ENCODE results near the gene TULP3.
A peak's percentile ranks its signal among the peaks of the same experiment; 100 is the strongest.

TULP3 gene

DNA sequence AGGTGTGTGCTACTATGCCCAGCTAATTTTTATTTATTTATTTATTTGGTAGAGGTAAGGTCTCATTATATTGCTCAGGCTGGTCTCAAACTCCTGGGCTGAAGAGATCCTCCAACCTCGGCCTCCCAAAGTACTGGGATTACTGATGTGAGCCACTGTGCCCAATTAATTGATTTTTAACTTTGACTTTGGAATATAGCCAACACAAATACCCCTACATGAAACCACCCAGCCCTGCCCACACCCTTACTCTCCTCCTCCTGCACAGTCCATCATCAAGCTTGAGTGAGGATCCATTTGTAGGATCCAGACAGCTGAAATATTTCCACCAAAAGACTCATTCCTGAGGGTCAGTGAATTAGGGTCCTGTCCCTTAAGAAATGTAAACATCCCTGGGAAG lies 65.2 kb downstream of the TULP3 start:
- no peak overlapping the region for H3K4me3 ChIP-seq (ENCODE audit: low read length)

DNA sequence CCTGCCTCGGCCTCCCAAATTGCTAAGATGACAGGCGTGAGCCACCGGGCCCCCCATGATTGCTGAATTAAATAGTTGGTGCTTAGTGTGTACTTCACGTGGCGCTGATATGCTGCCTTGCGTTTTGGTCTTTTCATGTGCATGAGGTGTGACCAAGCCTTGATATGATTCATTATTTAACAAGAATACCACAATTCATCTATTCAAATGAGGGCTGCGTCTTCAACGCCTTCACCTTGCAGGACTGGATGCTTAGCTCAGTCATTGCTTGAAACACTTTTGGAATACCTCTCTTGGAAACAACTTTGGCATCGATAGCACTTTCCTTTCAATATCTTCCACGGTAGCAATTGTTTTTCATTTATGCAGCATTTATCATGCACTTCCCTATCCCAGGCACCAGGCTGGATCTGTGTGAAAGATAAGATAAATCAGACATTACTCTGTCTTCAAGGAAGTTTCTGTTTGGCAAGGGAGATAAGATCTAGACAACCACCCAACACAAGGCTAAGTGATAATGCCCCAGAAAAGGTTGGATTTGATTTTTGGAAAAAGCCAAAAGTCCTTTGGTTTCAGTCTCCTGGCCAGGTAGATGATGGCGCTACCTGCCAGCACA lies 67.2 kb downstream of the TULP3 start:
- H3K9ac ChIP-seq (ENCODE audit: low read length): peak overlapping the region; percentile 58
- peaks cover 30% of the 10 kb centered on the region for H3K79me2 ChIP-seq (ENCODE audit: control insufficient read depth, insufficient read depth, low read length)
- H3K27me3 ChIP-seq (ENCODE audit: insufficient read depth, low read length, poor library complexity): no peaks in the 10 kb centered on the region
- no peak overlapping the region for H4K5ac ChIP-seq (ENCODE audit: low read length)
- H3K23ac ChIP-seq (ENCODE audit: low read length): no peak overlapping the region
- no peak for DNase-seq
- H2AK5ac ChIP-seq (ENCODE audit: low read length): no peak overlapping the region
- H2BK5ac ChIP-seq (ENCODE audit: low read length): no peak overlapping the region
- peak overlapping the region; percentile 80 for H3K56ac ChIP-seq (ENCODE audit: low read length)
- no peak overlapping the region for H2BK120ac ChIP-seq (ENCODE audit: low read depth, low read length)
- peak overlapping the region; percentile 97 for H3K18ac ChIP-seq (ENCODE audit: low read length)
- peak overlapping the region; percentile 89 for H3K27ac ChIP-seq (ENCODE audit: low read depth, low read length)
- H3K36me3 ChIP-seq (ENCODE audit: control insufficient read depth, insufficient read depth, low read length): no peaks in the 10 kb centered on the region
- peaks cover 12% of the 10 kb centered on the region for H3K4me1 ChIP-seq (ENCODE audit: control insufficient read depth, low read depth, low read length)
- peak overlapping the region; percentile 87 for H3K4me2 ChIP-seq (ENCODE audit: low read length)
- H4K8ac ChIP-seq (ENCODE audit: low read depth, low read length): no peak overlapping the region
- WGBS (ENCODE audit: extremely low coverage, insufficient coverage, low lambda C conversion rate): no CpG with 5 or more reads among the region's 11 CpGs
- H3K4ac ChIP-seq (ENCODE audit: low read depth, low read length): peak overlapping the region; percentile 7
- no peak overlapping the region for H3K4me3 ChIP-seq (ENCODE audit: low read length)
- no peaks in the 10 kb centered on the region for H3K79me1 ChIP-seq (ENCODE audit: low read length)
- no peak overlapping the region for H2BK15ac ChIP-seq (replicated peaks; ENCODE audit: low read depth)

More for the DNA sequence above, 65.2 kb downstream of the TULP3 start:
- no peak overlapping the region for H3K56ac ChIP-seq (ENCODE audit: low read length)
- H3K79me2 ChIP-seq (ENCODE audit: control insufficient read depth, insufficient read depth, low read length): peaks cover 15% of the 10 kb centered on the region
- no peak overlapping the region for H4K5ac ChIP-seq (ENCODE audit: low read length)
- no peak for DNase-seq
- no peak overlapping the region for H3K4ac ChIP-seq (ENCODE audit: low read depth, low read length)
- H3K27me3 ChIP-seq (ENCODE audit: insufficient read depth, low read length, poor library complexity): no peaks in the 10 kb centered on the region
- H3K23ac ChIP-seq (ENCODE audit: low read length): no peak overlapping the region
- H3K27ac ChIP-seq (ENCODE audit: low read depth, low read length): no peak overlapping the region
- no peak overlapping the region for H2BK5ac ChIP-seq (ENCODE audit: low read length)
- H3K79me1 ChIP-seq (ENCODE audit: low read length): no peaks in the 10 kb centered on the region
- H3K18ac ChIP-seq (ENCODE audit: low read length): no peak overlapping the region
- H4K8ac ChIP-seq (ENCODE audit: low read depth, low read length): no peak overlapping the region
- H3K4me1 ChIP-seq (ENCODE audit: control insufficient read depth, low read depth, low read length): peaks cover 9% of the 10 kb centered on the region
- WGBS (ENCODE audit: extremely low coverage, insufficient coverage, low lambda C conversion rate): no CpG with 5 or more reads among the region's 1 CpG
- no peaks in the 10 kb centered on the region for H3K36me3 ChIP-seq (ENCODE audit: control insufficient read depth, insufficient read depth, low read length)
- H2BK15ac ChIP-seq (replicated peaks; ENCODE audit: low read depth): no peak overlapping the region
- H3K9ac ChIP-seq (ENCODE audit: low read length): no peak overlapping the region
- H2BK120ac ChIP-seq (ENCODE audit: low read depth, low read length): no peak overlapping the region
- H2AK5ac ChIP-seq (ENCODE audit: low read length): no peak overlapping the region
- H3K4me2 ChIP-seq (ENCODE audit: low read length): no peak overlapping the region

DNA sequence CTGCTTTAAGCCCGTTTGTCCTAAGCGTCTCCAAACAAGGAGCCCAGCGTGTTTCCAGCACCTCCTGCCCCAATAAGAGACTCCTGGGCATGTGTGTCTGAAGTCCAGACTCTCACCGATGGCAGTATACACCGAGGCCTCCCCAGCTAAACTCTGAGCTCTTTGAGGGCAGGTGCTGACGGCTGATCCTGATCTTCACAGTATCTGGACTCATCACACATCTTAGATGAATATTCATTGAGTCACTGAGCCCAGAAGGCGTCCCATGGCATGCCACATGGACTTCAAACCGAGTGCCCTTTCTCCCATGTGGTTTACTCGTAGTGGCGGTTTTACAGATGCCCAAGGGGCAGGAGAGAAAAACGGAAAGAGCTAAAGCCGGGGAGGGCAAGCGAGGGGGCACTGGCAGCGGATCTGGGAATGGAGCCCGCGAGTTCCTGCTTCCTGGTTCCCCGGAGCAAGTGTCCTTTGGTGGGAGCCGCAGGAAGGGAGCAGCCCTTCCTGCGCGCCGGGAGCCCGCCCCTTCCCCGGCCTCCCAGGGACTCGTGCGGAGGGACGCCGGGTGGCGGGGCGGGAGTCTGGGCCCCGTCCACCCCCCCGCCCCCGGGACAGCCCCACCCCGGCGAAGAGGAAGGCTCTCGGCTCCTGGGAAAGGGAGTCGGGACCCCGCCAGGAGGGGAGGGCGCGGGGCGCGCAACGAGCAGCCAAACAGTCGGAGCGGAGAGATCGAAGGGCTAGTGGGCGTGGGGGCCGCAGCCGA lies 67.9 kb downstream of the TULP3 start:
- Histone ChIP-seq H2AK5ac (ENCODE audit: low read length) (no peak overlapping the region), H3K18ac (ENCODE audit: low read length) (peak overlapping the region; percentile 97), H3K56ac (ENCODE audit: low read length) (peak overlapping the region; percentile 80), H3K4me3 (ENCODE audit: low read length) (peak overlapping the region; percentile 40), H3K27ac (ENCODE audit: low read depth, low read length) (peak overlapping the region; percentile 89), H3K79me2 (ENCODE audit: control insufficient read depth, insufficient read depth, low read length) (peaks cover 34% of the 10 kb centered on the region), H4K5ac (ENCODE audit: low read length) (no peak overlapping the region), H4K8ac (ENCODE audit: low read depth, low read length) (no peak overlapping the region), H3K4me2 (ENCODE audit: low read length) (peak overlapping the region; percentile 87), H3K79me1 (ENCODE audit: low read length) (no peaks in the 10 kb centered on the region), H2BK5ac (ENCODE audit: low read length) (peak overlapping the region; percentile 0), H3K4me1 (ENCODE audit: control insufficient read depth, low read depth, low read length) (peaks cover 17% of the 10 kb centered on the region), H3K23ac (ENCODE audit: low read length) (no peak overlapping the region), H3K27me3 (ENCODE audit: insufficient read depth, low read length, poor library complexity) (no peaks in the 10 kb centered on the region), H3K36me3 (ENCODE audit: control insufficient read depth, insufficient read depth, low read length) (no peaks in the 10 kb centered on the region), H2BK120ac (ENCODE audit: low read depth, low read length) (peak overlapping the region; percentile 95), H2BK15ac (replicated peaks; ENCODE audit: low read depth) (peak overlapping the region; percentile 62), H3K9ac (ENCODE audit: low read length) (peak overlapping the region; percentile 63), H3K4ac (ENCODE audit: low read depth, low read length) (peak overlapping the region; percentile 88)
- DNase-seq: peak; percentile 86
- no CpG with 5 or more reads among the region's 48 CpGs for WGBS (ENCODE audit: extremely low coverage, insufficient coverage, low lambda C conversion rate)

DNA sequence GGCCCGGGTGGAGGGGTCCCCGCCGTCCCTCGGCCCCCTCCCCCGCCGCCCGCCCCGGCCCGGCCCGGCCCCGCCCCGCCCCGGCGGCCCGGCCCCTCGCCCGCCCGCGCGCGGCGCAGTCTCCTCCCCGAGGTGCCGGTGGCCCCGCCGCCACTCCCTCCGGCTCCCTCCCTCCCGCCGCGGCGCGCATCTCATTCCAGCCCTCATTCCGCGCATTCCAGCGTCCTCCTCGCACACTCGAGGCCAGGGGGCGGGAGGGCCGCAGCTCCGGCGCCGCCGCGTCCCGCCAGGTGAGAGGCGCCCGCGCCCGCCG lies 68.5 kb downstream of the TULP3 start, which contains the start of gene TEAD4:
Gene TEAD4 (plus strand): TSS at position 206 of the 313 bp plus-strand sequence.
- Histone ChIP-seq H3K4me2 (ENCODE audit: low read length) (peak within 1 kb of the TSS; percentile 91), H3K27me3 (ENCODE audit: insufficient read depth, low read length, poor library complexity) (no peaks in the 10 kb centered on the region)
- no CpG with 5 or more reads among the region's 50 CpGs for WGBS (ENCODE audit: extremely low coverage, insufficient coverage, low lambda C conversion rate)

DNA sequence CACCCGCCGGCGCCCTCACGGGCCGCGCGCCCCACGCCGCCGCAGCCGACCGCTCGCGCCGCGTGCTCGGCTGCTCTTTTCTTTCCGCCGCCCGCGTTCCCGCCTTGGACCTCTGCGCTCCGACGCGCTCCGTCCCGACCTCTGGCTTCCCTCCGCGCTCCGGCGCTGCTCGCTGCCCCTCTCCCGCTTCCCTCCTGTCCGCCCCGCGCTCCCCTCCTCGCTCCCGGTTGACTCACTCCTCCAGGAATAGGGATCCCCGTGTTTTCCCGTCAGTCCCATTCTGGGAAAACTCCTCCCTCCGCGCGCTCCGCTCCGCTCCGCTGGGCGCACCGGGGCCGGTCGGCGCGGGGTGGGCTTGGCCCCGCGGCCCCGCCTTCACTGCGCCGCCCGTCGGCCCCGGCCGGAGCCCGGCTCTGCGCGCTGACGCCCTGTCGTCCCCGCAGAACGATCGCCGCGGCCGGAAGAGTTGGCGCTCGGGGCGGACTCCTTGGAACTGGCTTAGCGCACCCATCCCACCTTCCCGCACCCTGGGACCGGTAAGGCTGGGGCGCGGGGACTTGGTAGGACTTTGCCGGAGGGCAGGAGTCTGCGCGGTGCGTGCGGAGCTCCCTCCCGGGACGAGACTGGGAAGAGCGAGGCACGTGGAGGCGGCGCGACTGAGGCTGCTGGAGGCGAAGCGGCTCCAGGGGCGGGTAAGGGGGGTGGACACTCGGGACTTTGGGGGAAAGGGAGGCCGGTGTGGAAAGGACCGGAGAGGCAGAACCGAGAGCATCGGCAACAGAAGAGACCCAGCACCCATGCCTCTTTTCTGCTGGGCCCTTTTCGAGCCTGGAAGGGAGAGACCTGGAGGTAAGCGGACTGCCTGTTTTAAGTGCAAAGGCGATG lies 69.1 kb downstream of the TULP3 start:
- H3K4me1 ChIP-seq (ENCODE audit: control insufficient read depth, low read depth, low read length): peaks cover 21% of the 10 kb centered on the region
- peak overlapping the region; percentile 99 for H3K27ac ChIP-seq (ENCODE audit: low read depth, low read length)
- H3K27me3 ChIP-seq (ENCODE audit: insufficient read depth, low read length, poor library complexity): no peaks in the 10 kb centered on the region
- H3K9ac ChIP-seq (ENCODE audit: low read length): peak overlapping the region; percentile 97
- no peaks in the 10 kb centered on the region for H3K79me1 ChIP-seq (ENCODE audit: low read length)
- DNase-seq: peak; percentile 52
- H2BK5ac ChIP-seq (ENCODE audit: low read length): peak overlapping the region; percentile 81
- peak overlapping the region; percentile 99 for H3K56ac ChIP-seq (ENCODE audit: low read length)
- no CpG with 5 or more reads among the region's 104 CpGs for WGBS (ENCODE audit: extremely low coverage, insufficient coverage, low lambda C conversion rate)
- peaks cover 40% of the 10 kb centered on the region for H3K79me2 ChIP-seq (ENCODE audit: control insufficient read depth, insufficient read depth, low read length)
- H3K4me3 ChIP-seq (ENCODE audit: low read length): peak overlapping the region; percentile 88
- peak overlapping the region; percentile 83 for H3K23ac ChIP-seq (ENCODE audit: low read length)
- peak overlapping the region; percentile 0 for H2BK120ac ChIP-seq (ENCODE audit: low read depth, low read length)
- no peaks in the 10 kb centered on the region for H3K36me3 ChIP-seq (ENCODE audit: control insufficient read depth, insufficient read depth, low read length)
- no peak overlapping the region for H2BK15ac ChIP-seq (replicated peaks; ENCODE audit: low read depth)
- H2AK5ac ChIP-seq (ENCODE audit: low read length): peak overlapping the region; percentile 64
- H3K4me2 ChIP-seq (ENCODE audit: low read length): peak overlapping the region; percentile 91
- H4K5ac ChIP-seq (ENCODE audit: low read length): no peak overlapping the region
- H4K8ac ChIP-seq (ENCODE audit: low read depth, low read length): peak overlapping the region; percentile 16
- H3K4ac ChIP-seq (ENCODE audit: low read depth, low read length): peak overlapping the region; percentile 76
- H3K18ac ChIP-seq (ENCODE audit: low read length): peak overlapping the region; percentile 94

More for the DNA sequence above, 68.5 kb downstream of the TULP3 start, which contains the start of gene TEAD4:
- Histone ChIP-seq H3K36me3 (ENCODE audit: control insufficient read depth, insufficient read depth, low read length) (no peaks in the 10 kb centered on the region), H2AK5ac (ENCODE audit: low read length) (peak within 1 kb of the TSS; percentile 64), H3K56ac (ENCODE audit: low read length) (peak within 1 kb of the TSS; percentile 99), H3K4ac (ENCODE audit: low read depth, low read length) (peak within 1 kb of the TSS; percentile 88), H3K4me3 (ENCODE audit: low read length) (peak within 1 kb of the TSS; percentile 88), H4K8ac (ENCODE audit: low read depth, low read length) (peak within 1 kb of the TSS; percentile 16), H3K27ac (ENCODE audit: low read depth, low read length) (peak within 1 kb of the TSS; percentile 99), H3K9ac (ENCODE audit: low read length) (peak within 1 kb of the TSS; percentile 97), H2BK15ac (replicated peaks; ENCODE audit: low read depth) (peak within 1 kb of the TSS; percentile 62), H3K79me1 (ENCODE audit: low read length) (no peaks in the 10 kb centered on the region), H3K4me1 (ENCODE audit: control insufficient read depth, low read depth, low read length) (peaks cover 19% of the 10 kb centered on the region), H3K18ac (ENCODE audit: low read length) (peak within 1 kb of the TSS; percentile 97), H4K5ac (ENCODE audit: low read length) (no peak within 1 kb of the TSS), H3K23ac (ENCODE audit: low read length) (peak within 1 kb of the TSS; percentile 83), H2BK120ac (ENCODE audit: low read depth, low read length) (peak within 1 kb of the TSS; percentile 95), H3K79me2 (ENCODE audit: control insufficient read depth, insufficient read depth, low read length) (peaks cover 36% of the 10 kb centered on the region), H2BK5ac (ENCODE audit: low read length) (peak within 1 kb of the TSS; percentile 81)
- DNase-seq: peak; percentile 95

All from mesendoderm (in vitro differentiated cells).